GM21786 (cell line): ENCODE data around the gene SLC7A1.

Experiments
- ATAC-seq: cut with Tn5 transposase; IDR thresholded peaks from one replicate; pipeline ENCODE4 v1.9.1; 2021; ENCODE audit not compliant: unreplicated experiment

The SLC7A1 gene

GRCh38 chr13:29494520-29494919, 101.0 kb downstream of the SLC7A1 start:
- no peak for ATAC-seq

- ATAC-seq: no peak
Observed at GRCh38 chr13:29493796-29494195, 101.7 kb downstream of the SLC7A1 start.

GRCh38 chr13:29491248-29491647, 104.2 kb downstream of the SLC7A1 start:
- no peak for ATAC-seq

DNA sequence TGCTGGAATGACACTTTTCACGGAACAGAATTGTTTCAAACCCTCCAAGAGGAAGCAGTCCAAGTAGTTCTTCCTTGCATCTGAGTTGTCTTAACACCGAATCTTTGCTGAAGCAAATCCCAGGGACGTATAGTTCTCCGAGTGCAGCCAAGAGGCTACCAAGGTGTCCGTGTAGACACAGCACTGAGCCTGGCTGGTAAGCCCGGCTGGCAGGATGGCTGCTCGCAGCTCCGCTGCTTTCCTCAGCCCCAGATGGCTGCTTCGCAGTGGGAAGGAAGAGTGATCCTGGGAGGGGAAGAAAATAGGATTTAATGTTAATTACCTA, 105.0 kb downstream of the SLC7A1 start:
- ATAC-seq: no peak

GRCh38 chr13:29489650-29490560, 105.6 kb downstream of the SLC7A1 start:
- ATAC-seq: no peak

DNA sequence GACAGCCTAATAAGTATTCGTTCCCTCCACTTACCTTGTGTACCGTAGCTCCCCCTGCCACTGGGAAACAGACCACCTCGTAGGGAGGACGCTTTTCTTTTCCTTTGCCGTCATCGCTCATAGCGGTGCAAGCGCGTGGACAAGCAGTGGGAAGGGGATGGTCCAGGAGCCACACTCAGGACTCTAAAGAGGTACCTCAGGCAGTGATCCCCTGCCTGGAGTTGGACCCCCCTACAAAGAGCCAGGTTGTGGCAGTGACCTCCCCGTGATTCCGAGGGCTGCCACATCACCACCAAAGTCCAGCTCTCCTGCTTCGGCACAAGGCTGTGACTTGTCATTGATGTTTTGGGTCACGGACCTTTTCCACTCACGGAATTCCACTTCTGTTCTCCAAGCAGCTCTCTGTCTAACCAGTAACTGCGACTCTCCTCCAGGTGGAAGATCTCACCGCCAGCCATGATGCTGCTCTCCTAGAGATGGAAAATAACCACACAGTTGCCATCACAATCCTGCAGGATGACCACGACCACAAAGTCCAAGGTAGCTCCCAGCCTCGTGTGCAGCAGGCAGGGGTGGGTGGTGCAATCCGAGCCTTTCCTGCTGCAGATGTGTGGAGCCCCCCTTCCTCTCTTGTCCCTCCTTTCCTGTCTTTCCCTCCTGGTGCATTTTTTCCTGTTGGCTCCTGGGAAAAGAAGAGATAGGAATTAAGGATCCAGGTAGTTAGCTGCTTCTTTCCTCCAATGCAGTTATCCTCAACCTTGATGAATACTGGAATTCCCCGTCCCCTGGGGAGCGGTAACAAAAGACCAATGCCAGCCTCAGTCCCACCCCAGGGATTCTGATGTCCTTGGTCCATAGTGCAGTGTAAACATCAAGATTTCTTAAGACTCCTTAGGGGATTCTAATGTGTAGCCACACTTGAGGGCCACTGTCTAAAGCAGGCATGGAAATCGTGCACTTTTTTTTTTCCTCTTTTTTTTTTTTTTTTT, 107.7 kb downstream of the SLC7A1 start:
- ATAC-seq: no peak

DNA sequence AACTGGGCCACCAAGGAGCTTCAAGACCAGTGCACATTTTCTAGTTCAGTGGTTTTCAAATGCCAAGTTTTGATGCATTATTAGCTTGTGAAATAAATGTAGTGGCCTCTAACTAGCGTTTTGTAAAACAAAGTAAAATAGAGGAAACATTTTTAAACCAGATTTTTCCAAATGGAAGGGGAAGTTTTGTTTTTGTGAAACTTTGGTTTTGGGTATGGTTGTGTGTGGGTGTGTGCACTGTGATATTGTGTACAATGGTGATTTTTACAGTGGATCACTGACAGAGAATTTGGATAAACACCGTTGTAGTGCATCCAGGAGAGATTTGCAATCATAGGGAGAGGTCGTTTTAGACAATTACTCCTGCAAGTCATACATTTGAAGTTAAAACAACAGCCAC, 108.9 kb downstream of the SLC7A1 start:
- no peak for ATAC-seq

DNA sequence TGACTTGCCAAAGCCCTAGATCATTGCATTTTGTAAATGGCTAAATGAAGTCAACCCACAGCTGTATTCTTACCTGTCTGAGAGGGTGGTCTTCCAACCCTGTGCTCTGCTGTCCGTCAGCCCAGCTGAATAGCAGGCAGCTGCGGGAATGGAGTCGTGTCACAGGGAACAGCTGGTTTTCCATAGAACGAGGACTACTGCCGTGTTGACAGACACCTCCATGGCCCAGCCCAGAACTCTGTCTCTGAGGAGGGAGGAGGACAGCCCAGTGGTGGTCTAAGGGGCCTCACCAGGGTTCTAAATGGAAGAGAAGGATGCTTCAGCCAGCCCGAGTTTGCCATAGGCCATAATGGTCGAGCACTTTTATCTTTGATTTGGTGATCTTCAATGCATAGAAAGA, 110.7 kb downstream of the SLC7A1 start:
- no peak for ATAC-seq

GRCh38 chr13:29484236-29484635, 111.3 kb downstream of the SLC7A1 start:
- ATAC-seq: peak; percentile 70

GRCh38 chr13:29483623-29484022, 111.9 kb downstream of the SLC7A1 start:
- no peak for ATAC-seq

DNA sequence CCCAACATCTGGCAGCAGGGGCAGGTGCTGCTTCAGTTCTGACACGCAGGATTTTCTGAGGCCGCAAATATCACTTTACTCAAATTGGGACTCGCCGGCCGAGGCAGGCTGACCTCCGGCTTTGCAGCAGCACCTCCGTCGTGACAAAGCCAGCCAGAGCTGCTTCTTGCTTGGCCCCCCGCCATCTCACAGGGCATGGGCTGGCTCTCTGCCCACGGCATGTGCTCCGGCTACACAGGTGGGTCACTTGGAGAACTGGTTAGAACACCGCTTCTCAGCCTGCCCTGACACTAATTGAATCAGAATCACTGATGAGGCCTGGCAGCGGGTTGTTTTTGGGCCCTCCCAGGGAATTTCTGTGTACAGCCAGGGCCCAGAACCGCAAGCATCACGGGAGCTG, 112.3 kb downstream of the SLC7A1 start:
- ATAC-seq: no peak

DNA sequence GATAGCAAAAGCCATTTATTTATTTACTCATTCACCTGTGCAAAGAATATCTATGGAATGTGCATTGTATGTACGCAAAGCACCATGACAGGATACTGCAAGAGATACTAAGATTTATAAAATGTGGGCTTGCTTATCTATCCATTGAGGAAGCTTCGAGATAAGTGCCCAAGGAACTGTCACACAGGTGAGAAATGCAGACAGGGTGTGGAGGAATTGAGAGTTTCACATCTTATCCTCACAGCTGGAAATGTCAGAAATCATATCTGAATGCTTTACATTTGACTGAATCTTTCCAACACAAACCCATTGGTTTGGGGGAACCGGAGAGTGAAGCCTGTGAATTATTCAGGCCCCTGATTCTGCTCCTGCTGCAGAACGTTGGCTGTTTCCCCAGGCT, 113.0 kb downstream of the SLC7A1 start:
- no peak for ATAC-seq

GRCh38 chr13:29481603-29482002, 113.9 kb downstream of the SLC7A1 start:
- ATAC-seq: no peak

- ATAC-seq: no peak
Observed at GRCh38 chr13:29480893-29481525, 114.5 kb downstream of the SLC7A1 start.

- ATAC-seq: no peak
Observed at GRCh38 chr13:29479716-29480492, 115.6 kb downstream of the SLC7A1 start.

- no peak for ATAC-seq
Observed at GRCh38 chr13:29476046-29476445, 119.4 kb downstream of the SLC7A1 start.

DNA sequence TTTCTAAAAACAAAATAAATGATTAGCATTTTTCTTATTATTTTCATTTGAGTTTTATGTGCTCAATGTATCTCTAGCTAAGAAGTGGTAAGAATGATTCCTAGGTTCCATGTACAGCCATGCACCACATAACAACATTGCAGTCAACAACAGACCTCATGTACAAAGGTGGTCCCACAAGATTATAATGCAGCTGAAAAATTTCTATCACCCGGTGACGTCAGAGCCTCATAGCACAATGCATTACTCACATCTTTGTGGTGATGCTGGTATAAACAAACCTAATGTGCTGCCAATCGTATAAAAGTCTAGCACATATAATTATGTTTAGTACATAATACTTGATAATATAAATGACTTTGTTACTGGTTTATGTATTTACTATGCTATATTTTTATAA, 120.5 kb downstream of the SLC7A1 start:
- ATAC-seq: no peak

DNA sequence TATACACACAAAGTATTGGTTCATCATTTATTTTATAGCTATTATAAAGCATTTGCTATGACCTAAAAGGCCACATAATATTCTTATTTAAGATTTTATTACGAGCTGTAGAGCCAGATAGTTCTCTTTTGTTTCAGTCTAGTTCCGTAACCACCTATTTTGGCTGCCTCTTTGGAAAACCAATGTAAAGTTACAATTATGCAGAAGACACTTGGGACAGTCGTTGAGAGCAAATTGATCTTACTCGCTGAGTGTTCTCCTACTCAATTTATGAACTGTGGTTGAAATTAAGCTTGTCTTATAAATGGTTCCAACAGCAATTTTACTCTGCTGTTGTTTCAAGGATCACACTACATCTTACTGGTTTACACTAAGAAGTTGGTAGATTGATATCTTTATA, 122.3 kb downstream of the SLC7A1 start:
- ATAC-seq: no peak

DNA sequence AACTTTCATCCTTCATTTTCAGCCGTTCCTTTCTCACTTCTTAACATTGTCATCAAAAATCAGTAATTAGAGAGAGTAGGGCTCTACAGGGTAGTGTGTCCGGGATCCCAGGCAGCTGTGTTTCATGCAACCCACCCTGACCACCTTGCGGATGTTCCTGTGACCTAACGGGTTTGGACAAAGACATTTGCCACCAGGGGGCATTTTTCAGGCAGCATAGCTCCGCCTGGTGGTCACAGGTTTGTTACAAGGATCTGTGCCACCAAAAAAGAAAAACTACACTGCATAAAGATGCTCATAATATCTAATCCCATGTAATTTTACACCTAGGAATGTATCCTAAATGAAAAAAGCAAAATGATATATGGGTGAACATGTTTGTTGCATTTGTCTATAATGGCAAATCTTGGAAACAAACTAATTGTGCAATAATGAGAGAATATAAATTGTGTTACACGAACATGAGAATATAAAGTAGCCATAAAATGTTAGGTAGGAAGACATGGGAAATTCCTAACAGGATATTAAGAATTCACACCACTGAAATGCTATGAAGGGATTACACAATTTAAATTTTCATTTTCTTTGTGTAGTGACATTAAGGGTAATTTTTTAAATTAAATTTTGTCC, 123.0 kb downstream of the SLC7A1 start:
- ATAC-seq: no peak

GRCh38 chr13:29471551-29471950, 123.9 kb downstream of the SLC7A1 start:
- ATAC-seq: no peak
